GM21381 (cell line): ENCODE data around the gene PDZD7.

Source experiments
- ATAC-seq: cut with Tn5 transposase; IDR thresholded peaks from one replicate; pipeline ENCODE4 v1.9.1; 2021; ENCODE audit warnings: mild to moderate bottlenecking, moderate library complexity; ENCODE audit not compliant: unreplicated experiment

PDZD7 gene

GRCh38 chr10:101005361-101005760, 25.6 kb downstream of the PDZD7 start:
- ATAC-seq = no peak

GRCh38 chr10:101003639-101004206, 27.2 kb downstream of the PDZD7 start:
- ATAC-seq = no peak

- ATAC-seq = no peak
These were observed 28.5 kb downstream of the PDZD7 start for GRCh38 chr10:101002456-101002855.

- ATAC-seq = no peak
These were observed 29.3 kb downstream of the PDZD7 start for GRCh38 chr10:101001659-101002035.

GRCh38 chr10:101000915-101001658, 29.8 kb downstream of the PDZD7 start:
- no peak for ATAC-seq

- ATAC-seq = no peak
These were observed 30.6 kb downstream of the PDZD7 start for GRCh38 chr10:101000127-101000914.

GRCh38 chr10:100999742-101000126, 31.2 kb downstream of the PDZD7 start, which contains the start of gene LZTS2:
Gene LZTS2 (plus strand): TSS chr10:100999808. CDS start chr10:101002539, 2,731 bp downstream.
- ATAC-seq = no peak

- ATAC-seq = no peak
These were observed 31.8 kb downstream of the PDZD7 start for GRCh38 chr10:100998991-100999741.

- ATAC-seq = peak; percentile 29
These were observed 32.5 kb downstream of the PDZD7 start for GRCh38 chr10:100998183-100998990.

- peak; percentile 30 for ATAC-seq
These were observed 33.4 kb downstream of the PDZD7 start for GRCh38 chr10:100997360-100998182.

GRCh38 chr10:100996678-100997359, 34.1 kb downstream of the PDZD7 start:
- peak; percentile 12 for ATAC-seq

GRCh38 chr10:100995181-100995580, 35.7 kb downstream of the PDZD7 start:
- no peak for ATAC-seq

GRCh38 chr10:100993986-100994708, 36.8 kb downstream of the PDZD7 start:
- ATAC-seq = no peak

GRCh38 chr10:100989088-100989487, 41.8 kb downstream of the PDZD7 start:
- ATAC-seq = no peak

- no peak for ATAC-seq
These were observed 42.8 kb downstream of the PDZD7 start for GRCh38 chr10:100988166-100988565.

GRCh38 chr10:100987685-100988049, 43.3 kb downstream of the PDZD7 start:
- ATAC-seq = peak; percentile 6

GRCh38 chr10:100986952-100987684, 43.8 kb downstream of the PDZD7 start, which contains the start of the genes MRPL43 and TWNK:
Gene MRPL43 (minus strand): TSS chr10:100987497. CDS start chr10:100987443, 54 bp downstream.
Gene TWNK (plus strand): TSS chr10:100987543. CDS start chr10:100988211, 668 bp downstream.
- ATAC-seq = peak; percentile 88
